Measurements from ENCODE around the gene IZUMO1. TPM values are rescaled to one million over a fixed set of nuclear protein-coding genes. Genes with fewer than 3 reads are reported as not detected.

Gene IZUMO1
- total and polyA plus RNA-seq, 2 of the 13 experiments (the other 11 are each of a cell fraction or from before 2014, with no cell fraction given) = 0.07 to 0.22 TPM

GRCh38 chr19:48696353-48697010 lies 50.2 kb downstream of the IZUMO1 start (continued):
- TF ChIP-seq ZXDC (CRISPR knock-in tag; IDR thresholded peaks at IDR 0.05) (no peak), ZKSCAN5 (CRISPR knock-in tag; IDR thresholded peaks at IDR 0.05) (peak; percentile 76; the same call in 1 of the 2 replicates), ZNF776 (CRISPR knock-in tag; IDR thresholded peaks at IDR 0.05) (no peak), ZNF33A (CRISPR knock-in tag; IDR thresholded peaks at IDR 0.05; ENCODE audit: borderline replicate concordance) (no peak), ZNF605 (CRISPR knock-in tag; IDR thresholded peaks at IDR 0.05) (no peak), SMC3 (IDR thresholded peaks at IDR 0.05; ENCODE audit: low read length) (no peak), ZNF674 (CRISPR knock-in tag; IDR thresholded peaks at IDR 0.05; ENCODE audit: low read depth) (no peak), FOXK2 (IDR thresholded peaks at IDR 0.05) (no peak), KDM5B (CRISPR knock-in tag; IDR thresholded peaks at IDR 0.05; ENCODE audit: borderline replicate concordance) (0 out of 2 replicates have a peak, but pooled peaks have one; percentile 5)

- FAIRE-seq (no peak), DNase-seq (ENCODE audit: low spot score) (no peak), ATAC-seq (peak; percentile 78)
- Histone ChIP-seq H3K4me1 (ENCODE audit: insufficient read depth, low read length) (peaks cover 35% of the 10 kb centered on the region), H3K9ac (ENCODE audit: insufficient read depth, low read depth, low read length) (0 out of 2 replicates have a peak within 1 kb of the TSS, but pooled peaks have one; percentile 15), H3K36me3 (replicated peaks in 1 of 2; ENCODE audit: control insufficient read depth in 1 of 2, insufficient read depth in 2 of 2, low read length in 2 of 2) (no peaks in the 10 kb centered on the region), H4K20me1 (ENCODE audit: insufficient read depth, low read length) (no peaks in the 10 kb centered on the region), H3K9me3 (ENCODE audit: low read length) (no peaks in the 10 kb centered on the region), H2AFZ (ENCODE audit: low read length) (no peak within 1 kb of the TSS), H3K4me3 (replicated peaks in 1 of 3; ENCODE audit: insufficient read depth in 1 of 3, low read depth in 2 of 3, low read length in 3 of 3) (peak within 1 kb of the TSS in 2 of 3 experiments; percentile 34 to 50; a peak in 3 of 6 replicates), H3K4me2 (ENCODE audit: low read depth, low read length) (peak within 1 kb of the TSS; percentile 73), H3K27me3 (ENCODE audit: control insufficient read depth in 1 of 2, insufficient read depth in 2 of 2, low read length in 2 of 2) (peaks cover 0 to 3% of the 10 kb centered on the region in 2 experiments; a peak in 1 of 5 replicates), H3K27ac (ENCODE audit: extremely low read length, insufficient read depth, low read length) (peak within 1 kb of the TSS; percentile 71), H3K79me2 (ENCODE audit: insufficient read depth, low read length) (no peaks in the 10 kb centered on the region)
- intact Hi-C loops (cut with micrococcal nuclease; ENCODE audit: unreplicated experiment) = no loop called here
- BruUV-seq (replicated peaks) = no TSS peak
- in situ Hi-C loops (cut with HindIII; ENCODE audit: extremely low pct_ligation_motif_present, low pct_unique_long_range_greater_than_20kb) = no loop called here
- CTCF ChIA-PET (ENCODE audit: low intra/inter-chr PET ratio, low total read pairs) = no interaction called here
- WGBS (ENCODE audit: low lambda C conversion rate) = 4% methylated on average over 5 of the region's 16 CpGs
- POLR2A ChIA-PET = interaction anchor here (1.0 to 2.2 kb wide), 6 partner anchors 15 to 43 kb away, joined by 4 to 9 read pairs (median 4); no protein-coding TSS in a partner anchor
- TF ChIP-seq LCORL (IDR thresholded peaks at IDR 0.05) = no peak
- TF ChIP-seq LCORL (CRISPR knock-in tag; IDR thresholded peaks at IDR 0.05) = 0 out of 2 replicates have a peak, but pooled peaks have one; percentile 26
- TF ChIP-seq ZNF710 (CRISPR knock-in tag; IDR thresholded peaks at IDR 0.05; ENCODE audit: borderline replicate concordance) = peak; percentile 49; the same call in 1 of the 2 replicates
- peak; percentile 34; the same call in 1 of the 2 replicates for TF ChIP-seq SP5 (CRISPR knock-in tag; IDR thresholded peaks at IDR 0.05; ENCODE audit: borderline replicate concordance, low read depth)
- no peak for TF ChIP-seq TRIM22 (IDR thresholded peaks at IDR 0.05)
- peak; percentile 9; the same call in 1 of the 2 replicates for TF ChIP-seq SALL1 (CRISPR knock-in tag; IDR thresholded peaks at IDR 0.05)
- 0 out of 2 replicates have a peak, but pooled peaks have one; percentile 43 for TF ChIP-seq MXD1 (CRISPR knock-in tag; IDR thresholded peaks at IDR 0.05)
Measured at GRCh38 chr19:48695743-48696352, 50.9 kb downstream of the IZUMO1 start, which contains the start of gene FUT2. FUT2 (plus strand) TSS chr19:48695971; CDS start chr19:48702957, 6,986 bp downstream.

Data from HepG2 (cell line).